ENCODE data around the gene KCND2.
"Not testable (repeated sequence)": the region's sequence is repeated elsewhere in the genome, so short reads cannot be mapped to it uniquely, and the experiment has no call there.

Gene KCND2

GRCh38 chr7:120774481-120774880 lies 501.5 kb downstream of the KCND2 start:
- no peak for DNase-seq

DNA sequence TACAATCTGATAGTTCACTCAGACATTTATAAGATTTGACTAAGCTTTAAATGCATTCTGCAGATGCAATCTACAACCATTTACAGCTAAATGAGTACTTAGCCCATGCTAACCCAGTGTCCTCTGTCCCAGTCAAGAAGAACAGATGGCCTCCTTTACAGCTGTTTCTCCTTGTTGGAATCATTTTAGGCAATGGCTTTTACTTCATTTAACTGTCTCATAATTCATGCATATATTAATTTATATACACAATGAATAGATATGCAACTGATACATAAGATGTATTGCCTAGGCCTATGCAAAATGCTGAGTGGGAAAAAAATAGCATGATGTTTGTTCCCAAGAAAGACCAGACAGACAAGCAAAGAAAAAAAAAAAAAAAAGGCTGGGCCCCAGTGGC lies 502.8 kb downstream of the KCND2 start:
- DNase-seq = no peak

- DNase-seq = not testable (repeated sequence)
These were observed 506.1 kb downstream of the KCND2 start for GRCh38 chr7:120779078-120779477.

GRCh38 chr7:120780451-120780850 lies 507.5 kb downstream of the KCND2 start:
- peak; percentile 8 for DNase-seq

GRCh38 chr7:120780938-120781337 lies 508.0 kb downstream of the KCND2 start:
- DNase-seq = no peak

DNA sequence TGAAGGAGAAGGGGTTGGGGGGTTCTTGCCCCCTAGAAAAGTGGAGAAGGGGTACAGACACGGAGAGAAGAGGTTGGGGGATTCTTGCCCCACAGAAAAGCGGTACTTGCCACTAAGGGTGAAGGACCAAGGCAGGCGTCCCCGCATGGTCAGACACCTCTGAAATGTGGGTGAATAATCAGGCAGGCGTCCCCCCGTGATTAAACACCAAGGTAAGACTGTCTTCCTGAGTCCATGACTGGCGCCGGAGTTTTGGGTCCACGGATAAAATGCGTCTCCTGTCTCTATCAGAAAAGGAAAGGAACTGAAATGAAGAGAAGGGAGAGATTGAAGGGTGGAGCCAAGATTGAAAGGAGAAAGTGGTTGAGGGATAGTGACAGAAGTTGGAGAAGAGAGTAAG lies 508.9 kb downstream of the KCND2 start:
- DNase-seq = not testable (repeated sequence)

DNA sequence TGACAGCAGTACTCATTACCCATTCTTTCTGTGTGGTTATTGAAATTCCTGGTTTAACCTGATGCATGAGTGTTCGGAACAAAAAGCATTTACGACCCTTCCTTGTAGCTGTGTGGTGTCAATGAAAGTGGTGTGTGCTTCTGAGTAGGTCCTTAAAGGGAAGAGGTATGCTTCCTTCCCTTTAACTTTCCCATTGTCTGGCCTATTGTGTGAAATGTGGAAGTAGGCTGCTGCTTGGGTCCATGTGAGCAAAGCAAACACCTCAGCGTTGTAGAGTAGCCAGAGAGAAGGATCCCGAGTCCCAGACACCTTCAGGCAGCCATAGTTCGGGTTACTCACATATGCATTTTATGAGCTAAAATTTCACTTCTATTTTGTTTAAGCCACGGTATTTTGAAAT lies 510.3 kb downstream of the KCND2 start:
- no peak for DNase-seq

GRCh38 chr7:120783721-120784120 lies 510.7 kb downstream of the KCND2 start:
- DNase-seq = no peak

DNA sequence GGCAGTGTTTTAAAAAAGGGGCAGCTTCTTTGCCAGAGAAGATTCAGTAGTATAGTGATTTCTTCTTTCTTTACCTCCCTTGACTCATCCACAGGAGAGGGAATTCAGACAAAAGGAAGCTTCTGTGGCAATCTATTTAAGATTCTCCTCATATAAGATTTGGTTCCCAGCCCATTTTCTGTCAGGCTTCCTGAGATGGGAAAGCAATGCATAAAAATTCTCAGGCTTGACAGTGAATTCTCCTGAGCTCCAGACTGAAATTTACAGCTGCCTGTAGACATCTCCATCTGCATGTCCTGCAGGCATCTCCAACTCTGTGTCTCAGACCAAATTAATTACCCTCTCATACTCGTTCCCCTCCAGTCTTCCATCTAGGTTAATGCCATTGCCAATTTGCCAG lies 512.1 kb downstream of the KCND2 start:
- DNase-seq = no peak

DNA sequence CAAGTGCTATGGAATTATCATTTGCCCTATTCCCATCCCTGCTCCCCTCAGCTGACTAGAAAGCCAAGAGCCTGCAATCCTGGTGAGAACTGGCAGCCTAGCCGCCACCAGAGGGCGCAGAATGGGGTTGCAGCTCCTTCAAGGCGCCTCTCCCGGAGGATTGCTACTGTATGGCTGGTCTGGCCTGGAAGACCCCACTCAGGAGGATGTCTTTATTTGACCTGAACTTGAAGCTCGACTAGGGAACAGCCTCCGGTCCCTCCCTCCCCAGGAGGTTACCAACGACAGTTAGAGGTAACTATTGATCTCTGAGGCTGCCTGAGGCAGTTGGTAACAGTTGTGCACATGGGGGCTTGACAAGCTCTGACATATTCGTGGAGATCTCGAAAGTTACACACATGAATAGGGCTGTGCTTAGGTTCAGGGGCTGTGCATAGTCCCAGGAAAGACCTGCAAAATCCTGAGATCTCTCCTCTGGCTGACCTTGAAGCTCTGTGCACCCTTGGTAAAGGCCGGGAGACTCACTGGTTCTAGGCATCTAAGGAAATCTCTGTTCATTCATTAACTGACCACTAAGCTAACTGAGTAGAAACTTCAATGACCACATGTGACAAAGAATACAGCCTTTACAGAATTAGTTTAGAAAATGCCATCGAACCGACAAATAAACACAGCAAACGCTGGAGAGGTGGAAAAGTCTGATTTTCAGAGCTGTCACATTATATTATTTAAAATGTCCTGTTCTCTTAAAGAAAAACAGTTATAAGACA lies 519.3 kb downstream of the KCND2 start:
- DNase-seq = peak; percentile 59

DNA sequence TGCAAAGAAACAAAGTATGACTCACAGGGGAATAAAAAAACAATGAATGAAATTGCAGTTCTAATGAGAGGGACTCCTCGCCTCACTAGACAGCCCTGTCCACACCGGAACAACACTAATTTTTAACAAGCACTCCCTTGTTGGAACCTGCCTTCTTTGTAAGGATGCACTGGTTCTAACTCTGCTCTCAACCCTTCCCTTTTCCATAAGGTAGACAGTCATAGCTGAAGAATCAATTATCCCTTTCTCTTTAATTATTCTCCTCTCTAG lies 519.8 kb downstream of the KCND2 start:
- DNase-seq = no peak

DNA sequence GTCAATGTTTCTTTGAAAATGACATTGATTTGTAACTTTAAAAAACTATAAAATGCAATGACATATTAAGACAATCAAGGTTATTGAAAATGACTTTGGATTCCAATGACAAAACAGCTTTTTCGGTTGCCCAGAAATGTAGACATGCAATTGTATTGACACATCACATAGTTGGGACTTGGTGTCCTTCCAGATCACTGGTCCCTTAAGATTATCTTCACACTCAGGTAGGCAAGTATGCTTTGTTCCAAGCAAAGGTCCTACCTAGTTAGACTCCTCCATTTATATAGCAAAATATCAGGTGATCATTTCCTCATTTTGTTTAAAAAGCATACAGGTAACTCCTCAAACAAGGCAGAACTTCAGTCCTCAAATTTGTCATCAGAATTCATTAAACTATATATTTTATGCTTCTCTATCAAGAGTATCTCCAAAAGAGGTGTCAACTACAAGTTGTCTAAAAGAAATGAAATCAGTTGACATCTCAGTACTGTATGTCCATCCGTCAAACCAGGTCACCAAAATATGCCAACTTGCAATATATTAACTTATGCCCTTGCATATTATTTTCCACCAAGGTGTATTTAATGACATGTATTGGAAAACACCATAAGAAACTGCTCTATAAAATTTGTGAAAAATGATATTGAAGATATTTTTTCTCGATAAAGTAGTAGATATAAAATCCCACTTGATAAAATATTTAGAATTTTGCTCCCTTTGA lies 520.4 kb downstream of the KCND2 start:
- DNase-seq = peak; percentile 11

GRCh38 chr7:120794106-120794729 lies 521.2 kb downstream of the KCND2 start:
- no peak for DNase-seq

GRCh38 chr7:120797026-120797645 lies 524.2 kb downstream of the KCND2 start:
- DNase-seq = no peak

GRCh38 chr7:120799147-120799546 lies 526.2 kb downstream of the KCND2 start:
- no peak for DNase-seq
